Glomerular endothelial cell (primary cell): ENCODE measurements around the gene WDPCP. TPM values are rescaled to one million over a fixed set of nuclear protein-coding genes. Genes with fewer than 3 reads are reported as not detected.
"Not testable (repeated sequence)": the region's sequence is repeated elsewhere in the genome, so short reads cannot be mapped to it uniquely, and the experiment has no call there.

Experiments
- DNase-seq: peaks from one replicate; pipeline ENCODE4 v3.0.0-alpha.2; 2011; ENCODE audit warnings: low read depth, low spot score; ENCODE audit errors: extremely low read depth
- total RNA-seq: library from RNA; depleted of rRNA; stranded (reverse); fragments of >200 nt; gene quantifications from 2 replicates; pipeline ENCODE4 v1.2.3, GENCODE V29; 2015

Gene WDPCP
- total RNA-seq, 1 donor from 2014 or later = 7.0 TPM

GRCh38 chr2:63127594-63127993 is 460.7 kb downstream of the WDPCP start:
- DNase-seq = no peak

DNA sequence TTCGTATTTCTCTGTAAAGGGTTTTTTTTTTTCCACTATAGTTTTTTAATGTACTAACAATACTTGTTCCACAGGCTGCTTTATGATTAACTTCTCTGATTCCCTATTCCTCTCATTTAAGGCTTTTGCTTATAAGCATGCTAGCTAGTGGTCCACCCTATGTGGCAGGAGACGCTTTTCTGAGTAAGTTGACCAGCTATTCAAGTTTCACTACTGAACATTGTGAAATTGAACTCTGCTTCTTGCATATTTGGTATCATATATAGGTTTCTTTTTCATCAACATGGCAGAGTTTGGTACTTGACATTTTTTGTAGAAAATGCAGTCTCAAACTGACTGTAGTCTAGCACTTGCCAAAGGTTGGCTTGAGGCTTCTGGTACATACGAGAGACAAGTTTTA is 463.4 kb downstream of the WDPCP start:
- DNase-seq = no peak

GRCh38 chr2:63124218-63124617 is 464.1 kb downstream of the WDPCP start:
- DNase-seq = no peak

DNA sequence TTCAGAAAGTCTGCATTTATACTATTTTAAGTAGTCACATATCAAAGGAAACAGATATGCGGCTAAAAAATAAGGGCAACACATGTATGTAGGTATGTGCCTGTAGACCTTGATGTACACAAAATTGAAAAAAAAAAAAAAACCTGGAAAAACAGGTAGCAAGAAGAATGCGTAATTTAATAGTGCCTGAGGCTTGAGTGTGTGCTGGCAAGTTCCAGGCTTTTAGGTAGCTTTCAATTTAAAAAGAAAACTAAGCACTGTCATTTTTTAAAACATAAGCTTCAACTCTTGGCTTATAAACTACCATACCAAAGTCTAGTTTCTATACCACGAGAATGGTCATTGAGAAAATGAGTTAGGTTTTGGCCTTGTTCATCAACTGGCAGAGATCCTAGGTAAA is 465.4 kb downstream of the WDPCP start:
- no peak for DNase-seq

DNA sequence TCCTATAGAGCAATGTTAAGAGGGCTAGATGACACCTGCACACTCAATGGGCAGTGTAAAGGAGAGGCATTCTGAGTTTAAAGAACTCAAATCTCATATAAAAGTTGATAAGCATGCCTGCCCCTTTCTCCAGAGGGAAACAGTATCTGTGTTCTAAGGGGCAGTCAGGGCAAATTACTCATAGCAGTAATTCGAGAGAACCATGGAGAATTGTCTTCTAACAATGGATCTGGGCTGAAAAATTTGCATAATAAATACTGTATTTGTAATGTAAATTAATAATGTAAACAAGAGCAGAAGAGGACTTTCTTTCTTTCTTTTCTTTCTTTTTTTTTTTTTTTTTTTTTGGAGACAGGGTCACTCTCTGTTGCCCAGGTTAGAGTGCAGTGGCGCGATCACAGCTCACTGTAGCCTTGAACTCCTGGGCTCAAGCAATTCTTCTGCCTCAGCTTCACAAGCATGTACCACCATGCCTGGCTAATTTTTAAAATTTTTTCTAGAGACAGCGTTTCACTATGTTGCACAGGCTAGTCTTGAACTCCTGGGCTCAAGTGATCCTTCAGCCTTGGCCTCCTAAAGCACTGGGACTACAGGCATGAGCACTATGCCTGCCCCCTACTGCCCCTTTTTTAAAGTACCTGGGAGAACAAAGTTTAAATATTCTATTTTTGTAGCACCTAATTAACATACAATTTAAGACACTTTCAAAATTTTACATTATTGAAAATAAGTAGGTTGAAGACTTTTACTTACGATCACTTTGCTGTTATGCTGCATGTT is 467.0 kb downstream of the WDPCP start:
- DNase-seq = no peak

- DNase-seq = no peak
These were observed 469.5 kb downstream of the WDPCP start for GRCh38 chr2:63118821-63119220.

DNA sequence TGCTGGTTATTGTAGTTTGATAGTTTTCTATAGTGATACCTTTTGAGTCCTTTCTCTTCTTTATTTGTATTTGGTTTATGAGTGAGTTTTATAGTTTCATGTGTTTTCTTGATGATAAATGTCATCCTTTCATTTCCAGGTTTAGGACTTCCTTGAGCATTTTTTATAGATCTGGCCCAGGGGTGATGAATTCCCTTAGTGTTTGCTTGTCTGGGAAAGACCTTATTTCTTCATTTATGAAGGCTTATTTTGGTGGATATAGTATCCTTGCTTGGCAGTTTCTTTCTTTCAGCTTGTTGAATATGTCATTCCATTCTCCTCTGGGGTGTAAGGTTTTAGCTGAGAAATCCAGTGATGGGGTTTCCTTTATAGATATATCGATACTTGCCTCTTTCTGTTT is 483.8 kb downstream of the WDPCP start:
- no peak for DNase-seq

- DNase-seq = no peak
These were observed 486.3 kb downstream of the WDPCP start for GRCh38 chr2:63101954-63102353.

DNA sequence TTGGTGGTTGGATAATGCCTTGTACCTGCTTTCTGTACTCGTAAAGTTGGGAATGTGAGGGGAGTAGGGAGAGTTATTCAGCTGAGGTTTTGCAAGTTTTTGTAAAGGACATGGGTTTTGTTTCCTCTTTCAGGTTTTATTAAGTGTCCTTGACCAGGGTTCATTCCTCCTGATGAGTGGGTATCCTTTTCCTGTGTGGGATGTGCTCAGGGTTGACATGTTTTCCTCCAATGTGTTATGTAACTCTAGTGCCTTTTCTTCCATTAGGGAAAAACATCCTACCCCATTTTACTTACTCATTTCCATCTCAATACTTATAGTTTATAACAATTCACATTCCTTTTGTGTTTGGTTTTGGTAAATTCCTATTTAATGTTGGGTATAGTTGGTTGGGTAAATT is 489.2 kb downstream of the WDPCP start:
- no peak for DNase-seq

DNA sequence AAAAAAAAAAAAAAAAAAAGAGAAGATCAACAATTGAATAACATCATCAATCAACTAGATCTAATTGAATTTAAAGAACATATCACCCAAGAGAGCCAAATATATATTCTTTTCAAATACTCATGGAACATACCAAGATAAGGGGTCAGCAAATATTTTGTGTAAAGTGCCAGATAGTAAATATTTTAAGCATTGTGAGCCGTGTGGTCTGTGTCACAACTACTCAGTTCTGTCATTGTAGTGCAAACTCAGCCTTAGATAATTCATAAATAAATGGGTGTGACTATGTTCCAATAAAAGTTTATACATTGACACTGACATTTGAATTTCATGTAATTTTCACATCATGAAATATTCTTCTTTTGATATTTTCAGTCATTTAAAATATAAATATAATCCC is 491.8 kb downstream of the WDPCP start:
- DNase-seq = no peak

DNA sequence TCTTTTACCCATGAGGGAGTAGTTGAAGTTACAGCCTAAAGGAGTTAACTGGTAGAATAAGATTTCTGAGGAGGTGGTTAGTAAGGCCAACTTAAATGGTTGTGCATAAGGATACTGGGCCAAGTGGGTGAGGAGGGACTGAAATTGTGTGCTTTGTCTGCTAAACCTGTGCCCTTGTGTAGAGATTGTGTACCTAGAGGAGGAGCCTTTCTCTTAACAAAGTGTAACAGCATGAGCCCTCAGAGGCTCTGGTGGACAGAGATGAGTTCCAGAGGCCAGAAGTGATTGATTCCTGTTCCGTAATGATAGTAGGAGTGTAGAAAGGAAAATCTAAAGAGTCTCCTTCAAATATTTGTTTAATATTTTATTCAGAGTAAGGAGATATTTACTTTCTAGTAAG is 494.8 kb downstream of the WDPCP start:
- DNase-seq = no peak

GRCh38 chr2:63092857-63093256 is 495.4 kb downstream of the WDPCP start:
- DNase-seq = no peak

GRCh38 chr2:63092401-63092800 is 495.9 kb downstream of the WDPCP start:
- no peak for DNase-seq

GRCh38 chr2:63086687-63087086 is 501.6 kb downstream of the WDPCP start:
- no peak for DNase-seq

DNA sequence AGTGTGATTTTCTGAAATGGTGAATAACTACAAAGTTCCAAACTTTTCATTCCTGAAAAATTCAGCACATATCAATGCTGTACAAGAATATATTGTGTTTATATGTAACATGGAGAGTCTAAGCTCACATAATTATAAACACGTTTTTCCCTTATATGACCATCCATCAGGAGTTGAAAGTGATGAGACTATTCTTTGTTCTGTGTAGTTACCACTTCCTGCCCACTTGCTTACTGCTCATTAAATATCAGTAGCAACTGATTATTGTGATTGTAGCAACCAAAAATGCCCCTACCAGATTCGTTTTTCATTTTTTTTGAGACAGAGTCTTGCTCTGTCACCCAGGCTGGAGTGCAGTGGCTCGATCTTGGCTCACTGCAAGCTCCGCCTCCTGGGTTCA is 506.9 kb downstream of the WDPCP start:
- no peak for DNase-seq

- no peak for DNase-seq
These were observed 509.2 kb downstream of the WDPCP start for GRCh38 chr2:63078852-63079606.

DNA sequence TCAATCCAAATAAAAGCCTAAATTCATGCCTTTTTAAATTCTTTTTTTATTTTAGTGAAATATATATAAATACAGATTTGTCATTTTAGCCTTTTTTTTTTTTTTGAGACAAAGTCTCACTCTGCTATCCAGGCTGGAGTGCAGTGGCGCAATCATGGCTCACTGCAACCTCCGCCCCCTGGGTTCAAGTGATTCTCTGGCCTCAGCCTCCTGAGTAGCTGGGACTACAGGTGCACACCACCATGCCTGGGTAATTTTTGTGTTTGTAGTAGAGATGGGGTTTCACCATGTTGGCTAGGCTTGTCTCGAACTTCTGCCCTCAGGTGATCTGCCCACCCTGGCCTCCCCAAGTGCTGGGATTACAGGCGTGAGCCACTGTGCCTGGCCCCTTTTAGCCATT is 513.9 kb downstream of the WDPCP start:
- DNase-seq = not testable (repeated sequence)

GRCh38 chr2:63073994-63074393 is 514.3 kb downstream of the WDPCP start:
- no peak for DNase-seq

- no peak for DNase-seq
These were observed 516.6 kb downstream of the WDPCP start for GRCh38 chr2:63071664-63072063.
